ENCODE results near the gene FDPS.
A peak's percentile ranks its signal among the peaks of the same experiment; 100 is the strongest.

DNA sequence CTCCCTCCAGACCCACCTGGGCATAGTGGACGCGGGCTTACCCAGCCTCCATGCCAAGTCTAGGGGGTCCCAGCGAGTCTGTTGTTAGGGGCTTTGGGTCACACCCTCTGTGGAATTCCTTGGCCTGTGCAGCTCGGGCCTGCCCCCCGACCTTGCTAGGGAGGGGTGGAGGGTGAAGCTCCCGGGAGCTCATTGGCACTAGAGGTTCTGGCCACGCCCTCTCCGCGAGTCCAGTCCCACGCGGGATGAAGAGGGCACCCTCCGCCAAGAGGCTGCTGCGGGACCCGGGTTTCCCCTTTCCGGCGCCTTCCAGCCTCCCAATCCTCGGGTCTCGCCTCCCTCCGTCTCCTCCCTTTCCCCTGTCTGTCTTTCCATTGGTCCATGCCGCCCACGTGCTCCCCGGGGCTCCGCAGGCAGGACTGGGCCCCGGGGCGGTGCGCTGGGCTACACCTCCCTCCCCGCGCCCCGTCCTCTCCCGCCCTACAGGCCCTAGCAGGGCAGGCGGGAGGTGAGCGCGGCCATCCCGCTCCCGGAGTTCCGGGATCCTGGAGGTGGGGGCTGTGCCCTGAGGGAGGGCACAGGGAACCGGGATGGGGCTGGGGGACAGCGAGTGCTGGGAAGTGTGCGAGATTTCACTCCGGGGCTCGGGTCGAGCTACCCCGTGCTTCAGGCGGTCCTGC, 15.5 kb downstream of the FDPS start:
- TF ChIP-seq REST (IDR thresholded peaks at IDR 0.05; ENCODE audit: unreplicated experiment) (peak; percentile 7), CTCF (conservative IDR thresholded peaks at IDR 0.05; ENCODE audit: low read depth in 2 of 2) (no peak), EZH2 (IDR thresholded peaks at IDR 0.05; ENCODE audit: low read depth, unreplicated experiment) (no peak), JUNB (IDR thresholded peaks at IDR 0.05; ENCODE audit: unreplicated experiment) (no peak), POLR2AphosphoS5 (IDR thresholded peaks at IDR 0.05; ENCODE audit: low read depth) (peak; percentile 85), EZH2phosphoT487 (IDR thresholded peaks at IDR 0.05; ENCODE audit: unreplicated experiment) (no peak), STAT1 (IDR thresholded peaks at IDR 0.05; ENCODE audit: unreplicated experiment) (no peak), ZNF331 (CRISPR knock-in tag; IDR thresholded peaks at IDR 0.05; ENCODE audit: low read depth) (no peak)

Data from GM23338 (cell line).